Measurements from ENCODE around the gene SLC16A5. TPM values are rescaled to one million over a fixed set of nuclear protein-coding genes. Genes with fewer than 3 reads are reported as not detected.

SLC16A5 gene
- total and polyA plus RNA-seq, 2 donors (not counting 1 experiment from before 2014, with no cell fraction given) = 9.3 to 14.5 TPM

DNA sequence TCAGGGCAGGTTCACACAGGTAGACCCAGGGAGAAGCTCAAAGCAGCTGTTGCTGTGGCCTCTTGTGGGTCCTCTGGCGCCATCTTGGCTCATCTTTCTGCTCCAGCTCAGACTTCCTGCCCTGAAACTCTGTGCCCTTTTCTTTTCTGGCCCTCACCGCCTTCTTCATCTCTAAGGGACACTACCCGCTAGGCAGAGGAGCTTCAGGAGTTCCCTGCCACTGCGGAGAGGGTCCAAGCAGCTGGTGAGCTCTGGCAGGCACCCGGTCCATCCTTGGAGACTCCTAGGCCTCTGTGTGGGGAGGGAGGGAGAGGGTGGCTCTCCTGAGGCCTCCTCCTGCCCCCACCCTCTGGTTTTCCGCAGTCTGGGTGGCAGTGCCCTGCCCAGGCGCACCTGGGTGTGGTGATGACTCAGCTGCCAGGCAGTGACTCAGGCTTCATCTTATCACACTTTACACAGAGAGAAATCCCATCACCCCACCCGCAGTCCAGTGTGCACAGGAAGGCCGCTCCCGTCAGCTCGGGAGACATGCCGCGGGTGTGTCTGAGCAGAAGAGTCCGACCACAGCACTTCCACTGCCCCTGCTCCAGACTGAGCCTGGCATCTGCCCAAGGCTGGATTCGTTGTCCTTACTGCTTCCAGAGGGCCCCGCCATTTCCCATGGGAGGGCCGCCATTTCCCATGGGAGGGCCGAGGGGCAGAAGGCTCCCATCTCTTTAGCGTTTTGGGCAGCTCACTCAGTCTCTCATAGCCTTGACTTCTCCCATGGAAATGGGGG, 36.5 kb downstream of the SLC16A5 start:
- ATAC-seq (ENCODE audit: low read depth) = peak; percentile 67
- WGBS (ENCODE audit: insufficient coverage) = 39% methylated on average over 14 of the region's 19 CpGs
- Histone ChIP-seq H3K4me1 (ENCODE audit: control insufficient read depth in 2 of 2, insufficient read depth in 2 of 2, low read length in 2 of 2) (peaks cover 26 to 29% of the 10 kb centered on the region in 2 donors), H3K9ac (ENCODE audit: low read length) (no peak overlapping the region), H3K27me3 (replicated peaks in 1 of 4; ENCODE audit: control extremely low read depth in 1 of 4, control insufficient read depth in 3 of 4, insufficient read depth in 4 of 4, low read length in 3 of 4) (no peaks in the 10 kb centered on the region), H3K4me3 (ENCODE audit: control extremely low read depth in 1 of 5, extremely low read depth in 1 of 5, insufficient read depth in 1 of 5, low read depth in 2 of 5, low read length in 4 of 5) (no peak overlapping the region), H3K79me2 (ENCODE audit: control insufficient read depth, insufficient read depth, low read length) (peaks cover 32% of the 10 kb centered on the region), H2AFZ (ENCODE audit: insufficient read depth, low read depth, low read length, poor library complexity, severe bottlenecking) (no peak overlapping the region), H4K20me1 (ENCODE audit: control insufficient read depth, insufficient read depth, low read length, poor library complexity, severe bottlenecking) (peaks cover 7% of the 10 kb centered on the region), H3K4me2 (replicated peaks; ENCODE audit: low read depth, low read length, poor library complexity, severe bottlenecking) (peak overlapping the region; percentile 38), H3K36me3 (replicated peaks in 1 of 2; ENCODE audit: control extremely low read depth in 1 of 2, control insufficient read depth in 1 of 2, extremely low read depth in 1 of 2, insufficient read depth in 2 of 2, low read length in 1 of 2) (peaks cover 1 to 12% of the 10 kb centered on the region in 2 experiments), H3K27ac (ENCODE audit: low read length in 2 of 2) (no peak overlapping the region), H3K9me3 (ENCODE audit: control extremely low read depth in 1 of 3, control insufficient read depth in 2 of 3, insufficient read depth in 1 of 3, low read length in 2 of 3) (no peaks in the 10 kb centered on the region)
- peak overlapping the region; percentile 5 for H3K4me3 Mint-ChIP-seq
- POLR2A ChIA-PET = interaction anchor here (0.8 to 1.9 kb wide), 2 partner anchors 10 to 13 kb away, joined by 4 to 6 read pairs; no protein-coding TSS in a partner anchor
- H3K9me3 Mint-ChIP-seq (ENCODE audit: insufficient read depth) = no peaks in the 10 kb centered on the region
- H3K4me1 Mint-ChIP-seq = peaks cover 47% of the 10 kb centered on the region
- TF ChIP-seq EZH2 (IDR thresholded peaks at IDR 0.05; ENCODE audit: borderline replicate concordance, insufficient read depth, low read depth, low read length, poor library complexity, severe bottlenecking) (no peak), CTCF (IDR thresholded peaks at IDR 0.05) (no peak)
- intact Hi-C loops (cut with micrococcal nuclease) = no loop called here
- no peak for DNase-seq
- CTCF ChIA-PET = interaction anchor here (0.8 to 13.4 kb wide), 4 partner anchors 11 to 163 kb away, joined by 3 to 262 read pairs (median 10); partner anchors contain the start of gene ARMC7
- H3K27ac Mint-ChIP-seq = peak overlapping the region; percentile 59
- no peaks in the 10 kb centered on the region for H3K27me3 Mint-ChIP-seq

GRCh38 chr17:75124819-75125162, 37.0 kb downstream of the SLC16A5 start:
- peaks cover 51% of the 10 kb centered on the region for H3K4me1 Mint-ChIP-seq
- Histone ChIP-seq H3K27ac (ENCODE audit: low read length in 2 of 2) (no peak overlapping the region), H3K4me3 (ENCODE audit: control extremely low read depth in 1 of 5, extremely low read depth in 1 of 5, insufficient read depth in 1 of 5, low read depth in 2 of 5, low read length in 4 of 5) (no peak overlapping the region), H3K4me1 (ENCODE audit: control insufficient read depth in 2 of 2, insufficient read depth in 2 of 2, low read length in 2 of 2) (peaks cover 26 to 32% of the 10 kb centered on the region in 2 donors), H3K4me2 (replicated peaks; ENCODE audit: low read depth, low read length, poor library complexity, severe bottlenecking) (peak overlapping the region; percentile 11), H3K79me2 (ENCODE audit: control insufficient read depth, insufficient read depth, low read length) (peaks cover 31% of the 10 kb centered on the region), H3K36me3 (replicated peaks in 1 of 2; ENCODE audit: control extremely low read depth in 1 of 2, control insufficient read depth in 1 of 2, extremely low read depth in 1 of 2, insufficient read depth in 2 of 2, low read length in 1 of 2) (peaks cover 1 to 16% of the 10 kb centered on the region in 2 experiments), H3K9ac (ENCODE audit: low read length) (no peak overlapping the region), H2AFZ (ENCODE audit: insufficient read depth, low read depth, low read length, poor library complexity, severe bottlenecking) (no peak overlapping the region), H3K9me3 (ENCODE audit: control extremely low read depth in 1 of 3, control insufficient read depth in 2 of 3, insufficient read depth in 1 of 3, low read length in 2 of 3) (no peaks in the 10 kb centered on the region), H3K27me3 (replicated peaks in 1 of 4; ENCODE audit: control extremely low read depth in 1 of 4, control insufficient read depth in 3 of 4, insufficient read depth in 4 of 4, low read length in 3 of 4) (no peaks in the 10 kb centered on the region), H4K20me1 (ENCODE audit: control insufficient read depth, insufficient read depth, low read length, poor library complexity, severe bottlenecking) (peaks cover 10% of the 10 kb centered on the region)
- no peaks in the 10 kb centered on the region for H3K27me3 Mint-ChIP-seq
- H3K4me3 Mint-ChIP-seq = peak overlapping the region; percentile 5
- H3K9me3 Mint-ChIP-seq (ENCODE audit: insufficient read depth) = no peaks in the 10 kb centered on the region
- ATAC-seq (ENCODE audit: low read depth) (no peak), DNase-seq (no peak)
- no peak overlapping the region for H3K27ac Mint-ChIP-seq
- ChIA-PET POLR2A (no interaction called here), CTCF (interaction anchor here (0.8 to 13.4 kb wide), 4 partner anchors 11 to 163 kb away, joined by 3 to 262 read pairs (median 10); partner anchors contain the start of gene ARMC7)
- 91% methylated on average over 4 of the region's 4 CpGs for WGBS (ENCODE audit: insufficient coverage)
- intact Hi-C loops (cut with micrococcal nuclease) = no loop called here
- TF ChIP-seq CTCF (IDR thresholded peaks at IDR 0.05) = no peak
- TF ChIP-seq EZH2 (IDR thresholded peaks at IDR 0.05; ENCODE audit: borderline replicate concordance, insufficient read depth, low read depth, low read length, poor library complexity, severe bottlenecking) = no peak
